ENCODE measurements around the gene SHBG.

The SHBG gene

GRCh38 chr17:7612294-7612640, 17.7 kb upstream of the SHBG start:
- H3K9me3 ChIP-seq (ENCODE audit: control extremely low read depth in 1 of 5, control insufficient read depth in 4 of 5, insufficient read depth in 2 of 5, low read depth in 1 of 5, low read length in 4 of 5), result no peaks in the 10 kb centered on the region
- ChIA-PET POLR2A (interaction anchor here (0.8 to 1.0 kb wide), 2 partner anchors 23 to 55 kb away, joined by 3 read pairs; no protein-coding TSS in a partner anchor), CTCF (interaction anchor here (0.8 to 2.1 kb wide), 5 partner anchors 11 to 75 kb away, joined by 3 to 6 read pairs (median 3); partner anchors contain the start of gene TP53)
- 100% methylated on average over 1 of the region's 1 CpG for WGBS (ENCODE audit: insufficient coverage)
- no peak for DNase-seq
- peaks cover 0 to 18% (median 5%) of the 10 kb centered on the region in 4 experiments for H3K36me3 ChIP-seq (ENCODE audit: control insufficient read depth in 4 of 4, insufficient read depth in 4 of 4, low read length in 3 of 4)
- peaks cover 9 to 28% (median 21%) of the 10 kb centered on the region in 4 experiments for H3K4me1 ChIP-seq (ENCODE audit: control extremely low read depth in 1 of 4, control insufficient read depth in 4 of 4, insufficient read depth in 4 of 4, low read length in 3 of 4)
- no peak overlapping the region for H3K27ac ChIP-seq (ENCODE audit: insufficient read depth in 1 of 2, low read depth in 1 of 2, low read length in 2 of 2, poor library complexity in 1 of 2, severe bottlenecking in 2 of 2)
- H3K27me3 ChIP-seq (replicated peaks in 2 of 5; ENCODE audit: control insufficient read depth in 4 of 5, insufficient read depth in 5 of 5, low read length in 4 of 5), result no peaks in the 10 kb centered on the region
- no peak overlapping the region for H3K4me3 ChIP-seq (ENCODE audit: control insufficient read depth in 1 of 7, extremely low read depth in 1 of 7, insufficient read depth in 4 of 7, low read depth in 2 of 7, low read length in 6 of 7)

DNA sequence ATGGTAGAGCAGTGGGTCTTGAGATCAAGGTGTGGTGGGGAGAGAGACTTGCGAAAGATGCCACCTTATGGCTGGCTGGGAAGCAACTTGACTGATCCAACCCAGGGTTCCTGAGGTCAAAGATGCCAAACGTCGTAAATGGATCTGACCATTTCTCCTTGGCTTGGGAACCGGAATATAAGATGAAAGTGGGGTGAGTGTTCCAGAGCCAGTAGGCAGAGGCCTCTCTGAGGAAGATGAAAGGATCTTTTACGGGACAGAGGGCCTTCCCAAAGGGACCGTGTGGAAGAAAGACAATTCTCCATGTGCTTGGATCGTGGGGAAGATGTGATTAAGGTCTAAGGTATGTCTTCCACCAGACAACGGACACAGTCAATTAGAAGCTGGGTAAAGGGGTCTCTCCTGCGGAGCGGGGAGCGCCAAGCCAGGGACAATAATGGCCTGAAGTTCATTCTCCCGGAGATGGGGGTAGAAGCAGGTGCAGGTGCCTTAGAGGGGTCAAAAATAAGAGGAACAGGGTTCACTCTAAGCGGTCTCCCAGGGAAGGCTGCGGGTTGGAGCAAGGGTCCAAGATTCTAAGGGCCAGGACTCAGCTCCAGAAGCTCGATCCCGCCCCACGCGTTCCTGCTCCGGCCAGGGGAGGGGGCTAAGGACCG, 16.0 kb upstream of the SHBG start:
- WGBS (ENCODE audit: insufficient coverage), result 14% methylated on average over 19 of the region's 20 CpGs
- POLR2A ChIA-PET, result interaction anchor here (1.8 kb wide), 1 partner anchor 73 kb away, joined by 11 read pairs; no protein-coding TSS in a partner anchor
- peak overlapping the region; percentile 72 to 92 (median 75) for H3K4me3 ChIP-seq (ENCODE audit: control insufficient read depth in 1 of 7, extremely low read depth in 1 of 7, insufficient read depth in 4 of 7, low read depth in 2 of 7, low read length in 6 of 7)
- DNase-seq, result no peak
- H3K27ac ChIP-seq (ENCODE audit: insufficient read depth in 1 of 2, low read depth in 1 of 2, low read length in 2 of 2, poor library complexity in 1 of 2, severe bottlenecking in 2 of 2), result peak overlapping the region; percentile 27 to 87
- no peaks in the 10 kb centered on the region for H3K9me3 ChIP-seq (ENCODE audit: control extremely low read depth in 1 of 5, control insufficient read depth in 4 of 5, insufficient read depth in 2 of 5, low read depth in 1 of 5, low read length in 4 of 5)
- peaks cover 0 to 18% (median 4%) of the 10 kb centered on the region in 4 experiments for H3K36me3 ChIP-seq (ENCODE audit: control insufficient read depth in 4 of 4, insufficient read depth in 4 of 4, low read length in 3 of 4)
- H3K27me3 ChIP-seq (replicated peaks in 2 of 5; ENCODE audit: control insufficient read depth in 4 of 5, insufficient read depth in 5 of 5, low read length in 4 of 5), result no peaks in the 10 kb centered on the region
- peaks cover 9 to 28% (median 21%) of the 10 kb centered on the region in 4 experiments for H3K4me1 ChIP-seq (ENCODE audit: control extremely low read depth in 1 of 4, control insufficient read depth in 4 of 4, insufficient read depth in 4 of 4, low read length in 3 of 4)
- CTCF ChIA-PET, result interaction anchor here (1.1 to 2.1 kb wide), 4 partner anchors 13 to 74 kb away, joined by 4 to 7 read pairs (median 5); partner anchors contain the start of genes SOX15 and WRAP53

DNA sequence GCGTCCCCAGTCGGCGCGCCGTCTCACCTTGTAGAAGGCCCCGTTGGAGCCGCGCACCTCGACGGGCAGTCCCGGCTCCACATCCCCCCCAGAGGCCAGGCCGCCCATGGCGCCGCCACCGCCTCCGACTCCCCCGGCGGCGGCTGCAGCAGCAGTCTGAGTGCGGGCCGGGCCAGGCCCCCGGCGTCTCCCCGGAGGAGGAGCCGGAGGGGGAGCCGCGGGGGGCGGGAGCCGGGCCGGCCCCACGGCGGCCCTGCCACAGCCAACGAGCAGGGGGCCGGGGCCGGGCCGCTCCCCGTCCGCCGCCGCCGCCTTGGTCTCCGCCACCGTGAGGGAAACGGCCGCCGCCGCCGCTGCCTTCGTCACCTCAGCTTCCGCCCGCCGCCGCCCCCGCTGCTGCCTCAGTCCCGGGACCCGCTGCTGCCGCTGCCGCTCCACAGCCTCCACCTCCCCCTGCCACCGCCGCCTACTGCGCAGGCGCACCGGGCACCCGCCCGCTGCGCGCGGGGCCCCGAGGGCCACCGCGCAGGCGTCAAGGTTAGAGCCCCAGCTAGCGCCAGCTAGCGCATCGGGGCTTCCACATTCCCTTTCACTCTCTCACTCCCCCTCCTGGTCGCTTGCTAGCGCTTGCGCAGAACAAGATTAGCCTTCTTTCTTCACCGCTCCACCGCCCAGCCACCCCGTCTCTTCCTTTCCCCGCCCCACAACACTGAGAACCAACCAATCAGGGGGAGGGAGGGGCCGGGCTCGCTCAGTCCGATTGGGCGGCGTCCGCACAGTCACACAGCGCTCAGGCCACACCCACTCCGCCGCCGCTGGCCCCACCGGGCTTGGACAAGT, 15.3 kb upstream of the SHBG start, which contains the start of gene FXR2:
TSS of gene FXR2 (minus strand) at position 473 of the 840 bp plus-strand sequence. CDS start at position 108, 365 bp downstream.
- WGBS (ENCODE audit: insufficient coverage), result 0% methylated on average over 61 of the region's 93 CpGs
- POLR2A ChIA-PET, result interaction anchor here (0.6 to 1.8 kb wide), 6 partner anchors 13 to 130 kb away, joined by 3 to 11 read pairs (median 6); partner anchors contain the start of genes MPDU1, SAT2, TP53 and WRAP53

GRCh38 chr17:7615265-7615747, 14.6 kb upstream of the SHBG start:
- DNase-seq, result no peak
- CTCF ChIA-PET, result interaction anchor here (0.6 to 1.5 kb wide), 7 partner anchors 12 to 691 kb away, joined by 3 to 6 read pairs (median 4); partner anchors contain the start of genes SAT2, SHBG and TP53
- 1% methylated on average over 20 of the region's 28 CpGs for WGBS (ENCODE audit: insufficient coverage)
- POLR2A ChIA-PET, result interaction anchor here (0.6 to 1.8 kb wide), 7 partner anchors 13 to 131 kb away, joined by 3 to 11 read pairs (median 5); partner anchors contain the start of genes MPDU1, SAT2, TP53 and WRAP53
- H3K36me3 ChIP-seq (ENCODE audit: control insufficient read depth in 4 of 4, insufficient read depth in 4 of 4, low read length in 3 of 4), result peaks cover 0 to 14% (median 3%) of the 10 kb centered on the region in 4 experiments
- H3K27ac ChIP-seq (ENCODE audit: insufficient read depth in 1 of 2, low read depth in 1 of 2, low read length in 2 of 2, poor library complexity in 1 of 2, severe bottlenecking in 2 of 2), result peak overlapping the region in 1 of 2 experiments; percentile 66
- H3K9me3 ChIP-seq (ENCODE audit: control extremely low read depth in 1 of 5, control insufficient read depth in 4 of 5, insufficient read depth in 2 of 5, low read depth in 1 of 5, low read length in 4 of 5), result no peaks in the 10 kb centered on the region
- no peaks in the 10 kb centered on the region for H3K27me3 ChIP-seq (replicated peaks in 2 of 5; ENCODE audit: control insufficient read depth in 4 of 5, insufficient read depth in 5 of 5, low read length in 4 of 5)
- peaks cover 9 to 28% (median 21%) of the 10 kb centered on the region in 4 experiments for H3K4me1 ChIP-seq (ENCODE audit: control extremely low read depth in 1 of 4, control insufficient read depth in 4 of 4, insufficient read depth in 4 of 4, low read length in 3 of 4)
- peak overlapping the region in 6 of 7 experiments; percentile 39 to 83 (median 70) for H3K4me3 ChIP-seq (ENCODE audit: control insufficient read depth in 1 of 7, extremely low read depth in 1 of 7, insufficient read depth in 4 of 7, low read depth in 2 of 7, low read length in 6 of 7)

More for the DNA sequence above, 15.3 kb upstream of the SHBG start, which contains the start of gene FXR2:
- Histone ChIP-seq H3K36me3 (ENCODE audit: control insufficient read depth in 4 of 4, insufficient read depth in 4 of 4, low read length in 3 of 4) (peaks cover 0 to 18% (median 4%) of the 10 kb centered on the region in 4 experiments), H3K27ac (ENCODE audit: insufficient read depth in 1 of 2, low read depth in 1 of 2, low read length in 2 of 2, poor library complexity in 1 of 2, severe bottlenecking in 2 of 2) (peak within 1 kb of the TSS; percentile 27 to 87), H3K4me1 (ENCODE audit: control extremely low read depth in 1 of 4, control insufficient read depth in 4 of 4, insufficient read depth in 4 of 4, low read length in 3 of 4) (peaks cover 9 to 28% (median 21%) of the 10 kb centered on the region in 4 experiments), H3K27me3 (replicated peaks in 2 of 5; ENCODE audit: control insufficient read depth in 4 of 5, insufficient read depth in 5 of 5, low read length in 4 of 5) (no peaks in the 10 kb centered on the region), H3K9me3 (ENCODE audit: control extremely low read depth in 1 of 5, control insufficient read depth in 4 of 5, insufficient read depth in 2 of 5, low read depth in 1 of 5, low read length in 4 of 5) (no peaks in the 10 kb centered on the region), H3K4me3 (ENCODE audit: control insufficient read depth in 1 of 7, extremely low read depth in 1 of 7, insufficient read depth in 4 of 7, low read depth in 2 of 7, low read length in 6 of 7) (peak within 1 kb of the TSS; percentile 72 to 92 (median 75))
- CTCF ChIA-PET, result interaction anchor here (0.9 to 1.5 kb wide), 8 partner anchors 13 to 73 kb away, joined by 3 to 7 read pairs (median 4); partner anchors contain the start of genes SAT2, SHBG, SOX15 and TP53
- DNase-seq, result peak; percentile 100

- POLR2A ChIA-PET, result no interaction called here
- Histone ChIP-seq H3K36me3 (ENCODE audit: control insufficient read depth in 4 of 4, insufficient read depth in 4 of 4, low read length in 3 of 4) (no peaks in the 10 kb centered on the region), H3K27ac (ENCODE audit: insufficient read depth in 1 of 2, low read depth in 1 of 2, low read length in 2 of 2, poor library complexity in 1 of 2, severe bottlenecking in 2 of 2) (no peak overlapping the region), H3K4me1 (ENCODE audit: control extremely low read depth in 1 of 4, control insufficient read depth in 4 of 4, insufficient read depth in 4 of 4, low read length in 3 of 4) (peaks cover 2 to 10% (median 7%) of the 10 kb centered on the region in 4 experiments), H3K4me3 (ENCODE audit: control insufficient read depth in 1 of 7, extremely low read depth in 1 of 7, insufficient read depth in 4 of 7, low read depth in 2 of 7, low read length in 6 of 7) (no peak overlapping the region), H3K9me3 (ENCODE audit: control extremely low read depth in 1 of 5, control insufficient read depth in 4 of 5, insufficient read depth in 2 of 5, low read depth in 1 of 5, low read length in 4 of 5) (no peaks in the 10 kb centered on the region), H3K27me3 (replicated peaks in 2 of 5; ENCODE audit: control insufficient read depth in 4 of 5, insufficient read depth in 5 of 5, low read length in 4 of 5) (no peaks in the 10 kb centered on the region)
- no peak for DNase-seq
- 91% methylated on average over 4 of the region's 5 CpGs for WGBS (ENCODE audit: insufficient coverage)
- CTCF ChIA-PET, result interaction anchor here (1.1 to 1.2 kb wide), 3 partner anchors 11 to 35 kb away, joined by 3 to 4 read pairs (median 3); partner anchors contain the start of gene MPDU1
Observed at GRCh38 chr17:7618608-7619007, 11.3 kb upstream of the SHBG start.

DNA sequence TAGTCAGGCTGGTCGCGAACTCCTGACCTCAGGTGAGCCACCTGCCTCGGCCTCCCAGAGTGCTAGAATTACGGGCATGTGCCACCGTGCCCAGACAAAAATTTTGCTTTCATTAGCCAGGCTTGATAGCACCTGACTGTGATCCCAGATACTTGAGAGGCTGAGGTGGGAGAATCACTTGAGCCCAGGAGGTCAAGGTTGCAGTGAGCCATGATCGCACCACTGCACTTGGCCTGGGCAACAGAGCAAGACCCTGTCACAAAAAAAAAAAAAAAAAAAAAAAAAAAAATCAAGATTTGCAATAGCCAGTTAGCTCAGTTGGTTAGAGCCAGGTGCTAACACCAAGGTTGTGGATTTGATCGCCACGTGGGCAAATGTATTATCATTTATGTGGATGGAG, 9.1 kb upstream of the SHBG start:
- CTCF ChIA-PET, result interaction anchor here (0.9 to 1.7 kb wide), 2 partner anchors 9 to 96 kb away, joined by 3 read pairs; partner anchors contain the start of gene SHBG

More for the DNA sequence above, 9.1 kb upstream of the SHBG start:
- Histone ChIP-seq H3K4me1 (ENCODE audit: control extremely low read depth in 1 of 4, control insufficient read depth in 4 of 4, insufficient read depth in 4 of 4, low read length in 3 of 4) (no peaks in the 10 kb centered on the region), H3K9me3 (ENCODE audit: control extremely low read depth in 1 of 5, control insufficient read depth in 4 of 5, insufficient read depth in 2 of 5, low read depth in 1 of 5, low read length in 4 of 5) (no peaks in the 10 kb centered on the region), H3K4me3 (ENCODE audit: control insufficient read depth in 1 of 7, extremely low read depth in 1 of 7, insufficient read depth in 4 of 7, low read depth in 2 of 7, low read length in 6 of 7) (no peak overlapping the region), H3K36me3 (ENCODE audit: control insufficient read depth in 4 of 4, insufficient read depth in 4 of 4, low read length in 3 of 4) (no peaks in the 10 kb centered on the region), H3K27ac (ENCODE audit: insufficient read depth in 1 of 2, low read depth in 1 of 2, low read length in 2 of 2, poor library complexity in 1 of 2, severe bottlenecking in 2 of 2) (no peak overlapping the region), H3K27me3 (replicated peaks in 2 of 5; ENCODE audit: control insufficient read depth in 4 of 5, insufficient read depth in 5 of 5, low read length in 4 of 5) (no peaks in the 10 kb centered on the region)
- 90% methylated on average over 5 of the region's 8 CpGs for WGBS (ENCODE audit: insufficient coverage)
- POLR2A ChIA-PET, result no interaction called here
- DNase-seq, result no peak
